Stimulated activated CD8-positive, alpha-beta memory T cell treated with anti-CD3 and anti-CD28 coated beads, Interleukin-2, amount 100 ng/mL, for 1 hour (primary cell): ENCODE measurements around the gene WNT8A.

ENCODE experiments used
- DNase-seq, 2 donors: peaks; one replicate each; pipeline ENCODE4 v3.0.0-alpha.2; 2020; ENCODE audit warnings: low read depth in 2 of 2

WNT8A gene

GRCh38 chr5:138140268-138140667 lies 56.4 kb downstream of the WNT8A start:
- DNase-seq: no peak
